Esophagus muscularis mucosa (tissue), 4 donors: ENCODE measurements around the gene MAPK8IP2. TPM values are rescaled to one million over a fixed set of nuclear protein-coding genes. Genes with fewer than 3 reads are reported as not detected.

ENCODE experiments used
- DNase-seq: peaks from one replicate; pipeline ENCODE4 v3.0.0-alpha.2; 2017; ENCODE audit errors: extremely low spot score
- H3K27ac ChIP-seq, 4 donors: fragments of 200-600 bp; sonication (generic); replicated peaks in 1 of 4; 1 replicate in 3 of 4; 2 replicates in 1 of 4; pipeline ENCODE4 v1.5.1; 2016 to 2019; ENCODE audit warnings: mild to moderate bottlenecking in 1 of 4
- H3K27me3 ChIP-seq, 4 donors: fragments of 200-600 bp; sonication (generic); one replicate each; pipeline versions ENCODE4 v1.5.1 to v1.6.0; 2016 to 2019
- H3K36me3 ChIP-seq, 4 donors: fragments of 200-600 bp; sonication (generic); one replicate each; pipeline ENCODE4 v1.5.1; 2016 to 2019
- H3K4me1 ChIP-seq, 4 donors: fragments of 200-600 bp; sonication (generic); one replicate each; pipeline ENCODE4 v1.5.1; 2016 to 2019
- H3K4me3 ChIP-seq, 4 donors: fragments of 200-600 bp; sonication (generic); 1 replicate in 2 of 4; 2 replicates in 2 of 4; pipeline ENCODE4 v1.5.1; 2016 to 2019; ENCODE audit warnings: mild to moderate bottlenecking in 4 of 4, moderate library complexity in 1 of 4
- H3K9me3 ChIP-seq, 4 donors: fragments of 200-600 bp; sonication (generic); 1 replicate in 3 of 4; 2 replicates in 1 of 4; pipeline ENCODE4 v1.5.1; 2016 to 2019
- EP300 ChIP-seq: sonication (generic); formaldehyde crosslinking; IDR thresholded peaks from one replicate; pipeline ENCODE4 v1.6.1; 2017; ENCODE audit warnings: antibody characterized with exemption
- POLR2A ChIP-seq: fragments of 450-650 bp; IDR thresholded peaks from one replicate; pipeline ENCODE4 v1.6.1; 2017; ENCODE audit warnings: antibody characterized with exemption, moderate library complexity, mild to moderate bottlenecking, low read depth
- POLR2AphosphoS5 ChIP-seq, 2 donors: sonication (generic); formaldehyde crosslinking; IDR thresholded peaks; one replicate each; pipeline ENCODE4 v1.6.1; 2017; ENCODE audit warnings: antibody characterized with exemption in 2 of 2
- WGBS: methylation state at CpG from one replicate; pipeline ENCODE4 v1.1.5; 2018; 5-methylcytosine and 5-hydroxymethylcytosine counted together
- intact Hi-C: fragments of 100-400 bp; cut with DNase I; formaldehyde crosslinking; loops from one replicate; pipeline ENCODE4 v1.15.1; 2023
- total RNA-seq, 4 donors: library from RNA; depleted of rRNA; stranded (reverse); fragments of >200 nt; gene quantifications; one replicate each; pipeline versions ENCODE4 v1.1.0 to v1.2.1, GENCODE V29; 2016
- TF ChIP-seq, protein P1 (sequence below), 3 experiments: fragments of 200-600 bp in 2 of 3; fragments of 450-650 bp in 1 of 3; sonication (generic) in 2 of 3; IDR thresholded peaks; one replicate each; pipeline ENCODE4 v1.5.1; 2017 to 2019; ENCODE audit warnings: antibody characterized with exemption in 3 of 3, mild to moderate bottlenecking in 2 of 3, moderate library complexity in 1 of 3

MAPK8IP2 gene
- total RNA-seq, 4 donors from 2014 or later, result 1.2 to 4.2 (median 3.4) TPM

DNA sequence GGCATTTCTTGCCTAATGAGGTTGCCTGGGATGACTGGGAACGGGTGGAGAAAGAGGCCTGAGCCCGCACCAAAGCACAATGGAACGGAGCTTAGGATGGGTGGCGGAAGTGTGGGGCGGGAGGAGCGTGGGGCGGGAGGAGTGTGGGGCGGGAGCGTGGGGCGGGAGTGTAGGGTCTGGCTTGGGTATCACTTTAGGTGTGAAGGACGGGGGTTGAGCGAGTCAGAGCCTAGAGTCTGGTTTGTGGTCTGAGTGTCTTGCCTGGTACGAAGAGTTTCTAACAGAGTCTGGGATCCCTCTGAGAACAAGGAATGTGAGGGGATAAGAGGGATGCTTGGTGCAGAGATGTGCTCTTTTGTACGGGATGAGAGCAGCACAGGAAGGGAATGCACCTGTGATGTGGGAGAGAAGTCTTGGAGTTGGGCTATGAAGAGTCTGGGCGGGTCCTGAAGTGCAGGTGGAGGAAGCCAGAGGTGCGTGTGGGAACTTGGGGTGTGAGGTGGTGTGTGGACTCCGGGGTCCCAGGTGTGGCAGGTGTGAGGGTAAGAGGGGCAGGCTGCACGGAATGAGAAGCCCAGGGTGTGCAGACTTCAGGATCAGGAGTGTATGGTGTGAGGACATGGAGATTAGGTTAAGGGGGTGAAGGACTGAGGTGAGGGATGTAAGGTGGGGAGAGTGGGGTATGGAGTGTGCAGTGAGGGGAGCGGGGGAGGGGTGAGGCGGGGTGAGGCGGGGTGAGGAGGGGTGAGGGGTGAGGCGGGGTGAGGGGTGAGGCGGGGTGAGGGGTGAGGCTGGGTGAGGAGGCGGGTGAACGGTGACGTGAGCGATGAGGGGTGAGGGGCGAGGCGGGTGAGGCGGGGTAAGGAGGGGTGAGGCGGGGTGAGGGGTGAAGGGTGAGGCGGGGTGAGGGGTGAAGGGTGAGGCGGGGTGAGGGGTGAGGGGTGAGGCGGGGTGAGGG is 38.9 kb upstream of the MAPK8IP2 start:
- peaks cover 9 to 16% (median 15%) of the 10 kb centered on the region in 4 donors for H3K4me1 ChIP-seq
- H3K36me3 ChIP-seq, result no peaks in the 10 kb centered on the region
- no peaks in the 10 kb centered on the region for H3K9me3 ChIP-seq
- no peak for DNase-seq
- peaks cover 0 to 3% (median 0%) of the 10 kb centered on the region in 4 donors for H3K27me3 ChIP-seq
- TF ChIP-seq EP300, result no peak
- TF ChIP-seq POLR2AphosphoS5 (IDR thresholded peaks at IDR 0.05), result no peak
- TF ChIP-seq POLR2A, result no peak
- TF ChIP-seq, protein P1, sequence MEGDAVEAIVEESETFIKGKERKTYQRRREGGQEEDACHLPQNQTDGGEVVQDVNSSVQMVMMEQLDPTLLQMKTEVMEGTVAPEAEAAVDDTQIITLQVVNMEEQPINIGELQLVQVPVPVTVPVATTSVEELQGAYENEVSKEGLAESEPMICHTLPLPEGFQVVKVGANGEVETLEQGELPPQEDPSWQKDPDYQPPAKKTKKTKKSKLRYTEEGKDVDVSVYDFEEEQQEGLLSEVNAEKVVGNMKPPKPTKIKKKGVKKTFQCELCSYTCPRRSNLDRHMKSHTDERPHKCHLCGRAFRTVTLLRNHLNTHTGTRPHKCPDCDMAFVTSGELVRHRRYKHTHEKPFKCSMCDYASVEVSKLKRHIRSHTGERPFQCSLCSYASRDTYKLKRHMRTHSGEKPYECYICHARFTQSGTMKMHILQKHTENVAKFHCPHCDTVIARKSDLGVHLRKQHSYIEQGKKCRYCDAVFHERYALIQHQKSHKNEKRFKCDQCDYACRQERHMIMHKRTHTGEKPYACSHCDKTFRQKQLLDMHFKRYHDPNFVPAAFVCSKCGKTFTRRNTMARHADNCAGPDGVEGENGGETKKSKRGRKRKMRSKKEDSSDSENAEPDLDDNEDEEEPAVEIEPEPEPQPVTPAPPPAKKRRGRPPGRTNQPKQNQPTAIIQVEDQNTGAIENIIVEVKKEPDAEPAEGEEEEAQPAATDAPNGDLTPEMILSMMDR (IDR thresholded peaks at IDR 0.05), result no peak
- H3K27ac ChIP-seq, result no peak overlapping the region
- no peak overlapping the region for H3K4me3 ChIP-seq
- 67% methylated on average over 19 of the region's 34 CpGs for WGBS
- intact Hi-C loops, result no loop called here

DNA sequence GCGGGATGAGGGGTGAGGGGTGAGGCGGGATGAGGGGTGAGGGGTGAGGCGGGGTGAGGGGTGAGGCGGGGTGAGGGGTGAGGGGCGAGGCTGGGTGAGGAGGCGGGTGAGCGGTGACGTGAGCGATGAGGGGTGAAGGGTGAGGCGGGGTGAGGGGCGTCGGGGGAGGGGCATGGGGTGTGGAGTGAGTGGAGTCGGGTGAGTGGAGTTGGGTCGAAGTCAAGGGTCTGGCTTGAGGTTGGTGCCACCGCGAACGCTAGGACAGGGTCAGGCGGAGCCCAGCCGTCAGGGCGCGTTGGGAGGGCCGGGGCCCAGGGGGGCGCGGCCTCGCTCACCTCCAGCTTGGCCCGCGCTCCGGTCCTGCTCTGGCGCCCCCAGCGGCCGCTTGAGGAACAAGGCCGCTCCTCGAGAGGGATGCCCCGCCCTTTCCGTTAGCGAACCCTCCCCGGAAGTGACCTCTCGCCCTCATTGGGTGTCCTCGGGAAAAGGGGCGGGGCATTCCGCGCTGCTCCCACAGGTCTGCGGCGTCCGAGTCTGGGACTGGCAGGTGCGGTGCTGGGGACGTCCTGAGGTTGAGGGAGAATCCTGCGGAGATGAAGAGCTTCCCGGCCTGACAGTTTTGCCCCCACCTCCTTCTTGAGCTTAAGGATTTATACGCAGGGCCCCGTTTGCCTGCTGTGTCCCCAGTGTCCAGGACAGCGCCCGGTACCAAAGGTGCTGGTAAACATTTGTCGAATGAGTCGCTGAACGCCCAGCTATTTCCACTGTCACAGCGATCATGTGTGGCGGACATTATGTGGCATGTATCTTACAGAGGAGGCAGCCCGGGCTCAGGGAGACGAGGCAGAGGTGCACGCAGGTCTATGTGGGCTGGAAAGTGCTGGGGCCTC is 37.8 kb upstream of the MAPK8IP2 start, which contains the start of gene SYCE3:
Gene SYCE3 (minus strand): TSS at position 397 of the 890 bp plus-strand sequence. CDS start 6,514 bp downstream, outside the sequence.
- H3K4me1 ChIP-seq, result peaks cover 9 to 16% (median 15%) of the 10 kb centered on the region in 4 donors
- intact Hi-C loops, result no loop called here
- 12% methylated on average over 19 of the region's 61 CpGs for WGBS
- peaks cover 0 to 6% (median 0%) of the 10 kb centered on the region in 4 donors for H3K36me3 ChIP-seq
- peak within 1 kb of the TSS; percentile 57 to 62 (median 60) for H3K4me3 ChIP-seq
- TF ChIP-seq POLR2A (no peak), EP300 (no peak), POLR2AphosphoS5 (IDR thresholded peaks at IDR 0.05) (peak; percentile 87 to 91)
- TF ChIP-seq, protein P1 (IDR thresholded peaks at IDR 0.05), result peak; percentile 89 to 100 (median 95)
- peak; percentile 98 for DNase-seq
- H3K9me3 ChIP-seq, result no peaks in the 10 kb centered on the region
- H3K27ac ChIP-seq, result peak within 1 kb of the TSS; percentile 64 to 65 (median 64)
- peaks cover 0 to 3% (median 0%) of the 10 kb centered on the region in 4 donors for H3K27me3 ChIP-seq

DNA sequence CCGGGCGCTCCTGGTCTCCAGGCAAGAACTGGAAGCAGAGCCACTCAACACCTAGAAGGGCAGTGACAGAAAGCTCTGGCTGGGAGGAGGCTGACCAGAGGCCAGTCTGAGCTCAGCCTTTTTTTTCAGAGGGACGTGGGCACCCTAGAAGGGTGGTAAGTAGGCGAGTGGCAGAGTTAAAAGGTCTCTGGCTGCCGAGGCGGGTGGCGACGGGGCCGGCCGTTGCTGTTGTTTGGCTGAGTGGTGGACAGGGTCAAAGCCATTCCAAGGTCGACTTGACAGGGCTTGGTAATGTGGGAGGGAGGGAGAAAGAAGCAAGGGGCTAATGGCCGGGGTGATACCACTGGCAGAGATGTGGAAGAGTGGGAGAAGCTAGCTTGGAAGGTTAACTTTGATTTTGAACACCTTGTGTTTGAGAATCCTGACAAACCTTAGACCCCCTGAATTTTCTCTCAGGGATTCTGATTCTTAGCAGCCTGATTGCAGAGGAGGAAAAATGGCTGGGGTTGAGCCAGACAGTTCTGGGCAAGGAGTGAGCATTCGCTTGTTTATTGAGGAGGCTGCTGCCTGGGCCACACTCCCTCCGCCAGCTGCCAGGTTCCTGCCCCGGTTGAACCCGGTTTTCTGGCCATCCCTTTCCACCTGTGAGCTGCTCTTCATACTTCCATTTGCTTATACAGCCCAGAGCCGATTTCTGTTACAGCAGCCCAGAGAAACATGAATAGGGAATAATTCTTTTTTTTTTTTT is 37.0 kb upstream of the MAPK8IP2 start:
- no peaks in the 10 kb centered on the region for H3K27me3 ChIP-seq
- peaks cover 4 to 12% (median 6%) of the 10 kb centered on the region in 4 donors for H3K36me3 ChIP-seq
- 23% methylated on average over 16 of the region's 17 CpGs for WGBS
- peak overlapping the region; percentile 64 to 65 (median 64) for H3K27ac ChIP-seq
- H3K9me3 ChIP-seq, result no peaks in the 10 kb centered on the region
- TF ChIP-seq, protein P1 (IDR thresholded peaks at IDR 0.05), result no peak
- peaks cover 9 to 16% (median 15%) of the 10 kb centered on the region in 4 donors for H3K4me1 ChIP-seq
- intact Hi-C loops, result no loop called here
- no peak for DNase-seq
- H3K4me3 ChIP-seq, result peak overlapping the region; percentile 57 to 62 (median 60)

DNA sequence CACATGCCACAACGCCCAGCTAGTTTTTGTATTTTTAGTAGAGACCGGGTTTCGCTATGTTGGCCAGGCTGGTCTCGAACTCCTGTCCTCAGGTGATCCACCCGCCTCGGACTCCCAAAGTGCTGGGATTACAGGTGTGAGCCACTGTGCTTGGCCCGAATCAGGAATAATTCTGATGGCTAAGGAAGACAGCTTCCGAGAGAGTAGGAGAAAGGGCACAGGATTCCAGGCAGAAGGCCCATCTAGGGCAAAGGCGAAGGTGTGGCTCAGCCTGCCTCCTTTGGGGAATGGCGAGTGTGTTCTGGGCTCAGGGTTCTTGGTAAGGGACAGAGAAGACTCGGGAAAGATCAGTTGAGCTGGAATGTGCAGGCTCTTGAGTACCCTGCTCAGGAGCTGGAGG is 36.3 kb upstream of the MAPK8IP2 start:
- WGBS, result 93% methylated on average over 11 of the region's 11 CpGs
- Histone ChIP-seq H3K4me3 (no peak overlapping the region), H3K36me3 (peaks cover 7 to 19% (median 13%) of the 10 kb centered on the region in 4 donors), H3K4me1 (peaks cover 9 to 16% (median 15%) of the 10 kb centered on the region in 4 donors), H3K27ac (no peak overlapping the region), H3K9me3 (no peaks in the 10 kb centered on the region), H3K27me3 (no peaks in the 10 kb centered on the region)
- TF ChIP-seq POLR2A (no peak), EP300 (no peak), POLR2AphosphoS5 (IDR thresholded peaks at IDR 0.05) (no peak)
- TF ChIP-seq, protein P1 (IDR thresholded peaks at IDR 0.05), result no peak
- intact Hi-C loops, result no loop called here
- no peak for DNase-seq
